GM19452 (cell line): ENCODE measurements around the gene RNF220.
"Not testable (repeated sequence)": the region's sequence is repeated elsewhere in the genome, so short reads cannot be mapped to it uniquely, and the experiment has no call there.

ENCODE experiments used
- ATAC-seq: cut with Tn5 transposase; IDR thresholded peaks from one replicate; pipeline ENCODE4 v1.9.1; 2021; ENCODE audit not compliant: unreplicated experiment

The RNF220 gene

DNA sequence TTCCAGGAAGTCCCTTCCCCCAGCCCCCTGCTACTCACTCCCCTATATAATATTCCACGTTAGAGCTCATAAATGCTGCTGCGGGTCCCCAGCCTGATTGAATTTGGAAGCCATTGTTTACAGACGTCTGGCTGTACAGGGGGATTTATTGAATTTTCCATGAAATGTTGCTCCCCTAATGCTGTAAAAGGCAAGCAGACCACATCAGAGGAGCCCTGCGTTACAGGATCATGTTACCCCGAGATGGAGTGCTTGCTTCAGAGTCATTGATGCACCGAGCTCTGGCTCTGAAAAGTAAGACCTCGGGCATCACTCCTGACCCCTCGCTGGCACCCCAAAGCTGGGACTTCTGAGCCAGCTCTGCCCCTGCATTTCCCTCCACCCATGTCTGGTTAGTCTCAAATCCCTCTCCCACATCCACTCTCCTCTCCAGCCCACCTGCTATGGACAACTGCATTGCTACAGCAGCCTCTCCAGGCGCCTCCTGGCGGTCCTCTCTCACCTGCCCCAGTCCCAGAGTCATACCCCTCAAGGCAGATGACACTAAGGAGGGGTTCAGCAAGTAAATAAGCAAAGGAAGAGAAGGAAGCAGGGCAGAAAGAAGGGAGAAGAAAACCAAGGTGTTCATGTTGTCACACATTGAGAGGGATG is 141.5 kb downstream of the RNF220 start:
- no peak for ATAC-seq

DNA sequence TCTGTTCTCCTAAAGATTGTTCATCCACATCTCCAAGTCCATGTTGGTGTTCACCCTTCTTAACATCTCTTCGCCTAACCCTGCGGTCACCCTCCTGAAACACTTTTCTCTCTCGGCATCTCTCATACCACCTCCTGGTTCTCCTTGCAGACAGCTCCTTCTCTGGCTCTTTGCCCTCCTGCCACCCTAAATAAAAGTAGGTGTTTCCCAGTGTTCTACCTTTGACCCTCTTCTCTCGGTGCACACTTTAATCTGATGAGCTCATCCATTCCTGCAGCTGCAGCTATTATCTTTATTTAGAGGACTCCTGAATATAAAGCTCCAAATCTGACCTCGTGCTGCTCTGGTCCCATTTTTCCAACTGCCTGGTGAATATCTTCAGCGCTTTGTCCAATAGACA is 142.3 kb downstream of the RNF220 start:
- ATAC-seq = no peak

DNA sequence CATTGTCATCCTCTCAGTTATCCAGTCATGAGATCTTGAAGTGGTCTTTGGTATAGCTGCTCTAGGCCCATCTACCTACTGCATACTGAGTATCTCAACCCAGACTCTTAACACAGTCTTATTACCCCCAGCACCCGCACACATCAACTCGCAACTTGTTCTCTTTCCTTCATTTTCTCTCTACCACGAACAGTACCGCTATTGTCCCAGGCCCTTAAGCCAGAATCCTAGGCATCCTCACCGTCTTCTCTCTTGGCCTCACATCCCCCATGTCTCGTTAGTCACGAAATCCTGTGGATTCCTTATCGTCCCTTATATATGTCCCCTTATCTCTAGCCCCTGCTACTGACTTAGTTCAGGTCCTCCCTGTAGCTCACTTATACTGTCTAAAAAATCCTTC is 142.8 kb downstream of the RNF220 start:
- no peak for ATAC-seq

DNA sequence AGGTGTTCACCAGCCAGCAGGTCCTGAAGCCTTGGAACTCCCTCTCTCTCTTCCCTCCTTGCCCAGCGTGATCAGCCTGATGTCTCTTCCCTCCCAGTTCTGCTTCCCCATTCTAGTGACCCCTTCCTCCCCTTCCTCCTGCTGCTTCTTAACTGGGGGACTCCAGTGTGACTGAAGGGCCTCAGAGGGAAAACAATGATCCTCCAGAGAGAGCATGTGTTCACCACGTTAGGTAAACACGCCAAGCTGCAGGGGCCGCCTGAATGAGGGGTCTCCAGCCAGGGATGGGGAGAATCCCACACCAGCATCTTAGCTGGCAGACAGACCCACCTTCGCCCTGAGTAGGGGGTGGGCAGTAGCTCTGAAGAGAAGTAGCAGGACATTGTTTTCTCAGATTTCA is 144.5 kb downstream of the RNF220 start:
- ATAC-seq = no peak

DNA sequence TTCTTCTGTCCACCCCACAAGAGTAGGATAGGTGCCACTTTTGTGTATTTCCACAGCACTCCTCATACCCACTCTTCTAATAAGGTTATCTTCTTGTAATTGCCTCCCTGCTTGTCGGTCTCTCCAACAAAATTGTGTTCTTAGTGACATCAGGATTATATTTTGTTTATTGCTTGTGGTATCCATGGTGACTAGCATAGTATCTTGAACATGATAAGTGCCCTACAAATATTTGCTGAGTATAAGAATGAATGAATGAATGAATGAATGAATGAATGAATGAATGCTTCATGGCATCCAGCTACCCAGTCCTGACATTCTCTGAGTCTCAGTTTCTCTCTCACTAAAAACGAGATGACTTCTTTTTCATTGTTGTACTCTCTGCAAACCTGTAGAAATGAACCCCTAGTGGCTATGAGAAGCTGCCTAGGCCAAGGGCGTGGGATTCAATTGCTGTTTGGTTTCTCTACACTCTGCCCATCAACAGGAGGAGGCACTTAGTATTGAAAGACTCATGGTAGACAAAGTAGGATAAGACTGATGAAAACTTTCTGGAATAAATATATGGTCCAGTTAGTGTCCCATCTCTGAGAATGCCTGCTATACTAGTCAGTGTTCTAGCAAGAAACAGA is 148.2 kb downstream of the RNF220 start:
- no peak for ATAC-seq

DNA sequence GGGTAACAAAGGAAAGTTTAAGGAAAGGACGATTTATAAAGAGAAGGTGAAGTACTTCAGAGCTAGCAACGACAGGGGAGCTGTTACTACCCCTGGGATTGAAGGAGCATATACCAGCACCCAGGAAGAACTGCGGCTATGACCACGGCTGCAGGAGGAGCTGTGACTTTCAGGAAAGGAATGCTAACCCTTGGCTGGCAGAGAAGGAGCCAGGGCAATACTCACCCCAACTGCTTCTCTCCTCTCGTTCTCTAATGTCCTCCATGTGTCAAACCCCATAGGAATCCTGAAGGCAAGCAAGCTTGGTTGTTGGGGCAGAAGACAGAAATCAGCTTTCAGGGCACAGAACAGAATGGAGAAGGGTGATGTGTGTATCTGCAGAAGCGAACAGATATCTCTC is 148.7 kb downstream of the RNF220 start:
- ATAC-seq = no peak

DNA sequence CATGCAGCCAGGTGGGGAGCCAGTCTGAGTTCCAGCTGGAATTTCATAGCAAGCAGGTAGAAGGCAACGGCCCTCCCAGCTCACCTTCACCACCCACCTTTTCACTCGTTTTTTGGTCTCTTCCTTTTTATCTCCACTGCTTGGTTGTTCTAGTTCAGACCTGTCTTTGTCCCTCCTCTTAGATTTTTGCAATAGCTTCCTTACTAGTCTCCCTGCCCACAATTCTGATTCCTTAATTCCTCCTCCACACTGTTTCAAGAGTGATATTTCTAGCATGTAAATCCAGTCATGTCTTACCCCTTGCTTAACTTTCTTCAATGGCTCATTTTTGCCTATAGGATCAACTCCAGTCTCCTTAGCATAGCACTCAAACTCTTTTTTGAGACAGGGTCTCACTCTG is 149.7 kb downstream of the RNF220 start:
- no peak for ATAC-seq

DNA sequence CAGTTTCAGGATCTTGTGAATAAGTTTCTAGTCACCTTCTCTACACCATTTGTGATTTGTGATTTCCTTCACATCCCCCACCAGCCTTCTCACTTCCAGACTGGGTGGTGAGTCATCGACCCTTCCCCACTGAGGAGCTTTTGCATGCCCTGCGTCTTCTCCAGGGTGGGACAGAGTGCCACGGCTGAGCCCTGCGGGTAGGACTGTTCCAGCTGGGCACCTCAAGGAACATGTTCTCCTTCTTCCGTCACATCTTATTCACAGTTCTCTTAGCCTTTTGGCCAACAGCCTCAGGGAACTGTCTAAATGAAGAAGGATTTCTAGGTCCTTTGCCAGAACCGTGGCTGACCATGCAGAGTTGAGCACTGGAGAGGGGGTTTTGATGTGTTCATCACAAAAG is 152.7 kb downstream of the RNF220 start:
- no peak for ATAC-seq

DNA sequence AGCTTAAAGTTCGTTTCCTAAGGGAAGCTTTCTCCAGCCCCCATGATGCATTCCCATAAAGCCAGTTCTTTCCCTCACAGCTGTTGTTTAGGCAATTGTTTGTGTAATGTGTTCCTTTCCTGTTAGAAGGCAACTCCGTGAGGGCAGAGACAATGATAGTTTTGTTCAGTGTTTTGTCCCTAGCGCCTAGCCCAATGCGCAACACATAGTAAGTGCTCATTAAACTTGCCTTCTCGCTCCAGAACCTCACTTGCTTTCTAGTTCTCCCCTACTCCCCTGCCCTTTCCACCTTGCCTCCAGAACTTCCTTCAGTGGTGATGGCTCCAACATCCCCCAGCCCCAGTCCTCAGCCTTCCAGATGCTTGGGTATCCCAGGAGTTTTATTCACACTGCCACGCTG is 153.8 kb downstream of the RNF220 start:
- no peak for ATAC-seq

DNA sequence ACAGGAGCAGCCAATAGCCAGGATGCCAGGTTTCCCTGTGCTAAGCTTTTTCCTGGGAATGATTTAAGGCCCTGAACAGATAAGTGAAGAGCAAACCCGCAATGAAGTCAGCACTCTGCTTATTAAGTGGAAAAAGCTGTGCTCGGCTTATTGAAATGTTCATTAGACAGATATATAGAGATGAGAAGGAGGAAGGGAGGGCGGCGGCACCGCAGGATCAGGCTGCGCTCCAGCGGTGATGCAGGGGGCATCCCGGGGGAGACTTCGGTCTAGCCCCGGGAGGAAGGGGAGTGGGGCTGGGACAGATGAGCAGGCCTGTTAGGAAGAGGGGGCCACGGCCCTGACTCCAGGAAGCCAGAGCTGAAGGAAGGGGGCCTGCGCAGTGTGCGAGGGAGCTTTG is 154.3 kb downstream of the RNF220 start:
- no peak for ATAC-seq

DNA sequence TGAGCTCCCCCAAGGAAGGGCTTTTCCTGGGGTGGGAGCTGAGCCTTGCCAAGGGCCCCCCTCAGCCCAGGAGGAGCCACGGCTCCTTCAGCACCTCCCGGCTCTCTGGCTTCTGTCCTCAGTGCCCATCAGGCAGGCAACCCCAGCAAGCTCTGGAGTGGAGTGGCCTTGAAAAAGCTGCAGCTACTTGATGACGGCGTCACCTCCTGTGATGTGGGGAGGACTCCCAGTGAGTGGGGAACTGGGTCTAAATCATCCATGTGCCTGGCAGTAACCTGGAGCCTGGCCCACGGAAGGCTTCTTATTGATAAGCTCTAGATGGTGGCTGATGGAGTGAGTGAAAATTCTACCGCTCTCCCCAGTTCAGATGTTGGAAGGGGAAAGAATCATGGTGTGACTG is 154.9 kb downstream of the RNF220 start:
- no peak for ATAC-seq

DNA sequence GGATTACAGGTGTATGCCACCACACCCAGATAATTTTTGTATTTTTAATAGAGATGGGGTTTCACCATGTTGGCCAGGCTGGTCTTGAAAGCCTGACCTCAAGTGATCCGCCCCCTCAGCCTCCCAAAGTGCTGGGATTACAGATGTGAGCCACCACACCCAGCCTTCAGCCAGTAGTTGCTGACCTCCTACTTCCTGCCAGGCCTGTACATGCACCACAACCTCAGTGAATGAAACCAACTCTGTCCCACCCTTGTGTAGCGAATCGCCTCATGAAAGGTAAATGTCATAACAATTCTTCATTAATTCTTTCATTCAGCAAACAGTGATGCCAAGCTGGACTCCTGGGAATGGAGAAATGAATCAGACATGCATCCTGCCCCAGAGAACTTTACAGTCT is 155.6 kb downstream of the RNF220 start:
- ATAC-seq = not testable (repeated sequence)

DNA sequence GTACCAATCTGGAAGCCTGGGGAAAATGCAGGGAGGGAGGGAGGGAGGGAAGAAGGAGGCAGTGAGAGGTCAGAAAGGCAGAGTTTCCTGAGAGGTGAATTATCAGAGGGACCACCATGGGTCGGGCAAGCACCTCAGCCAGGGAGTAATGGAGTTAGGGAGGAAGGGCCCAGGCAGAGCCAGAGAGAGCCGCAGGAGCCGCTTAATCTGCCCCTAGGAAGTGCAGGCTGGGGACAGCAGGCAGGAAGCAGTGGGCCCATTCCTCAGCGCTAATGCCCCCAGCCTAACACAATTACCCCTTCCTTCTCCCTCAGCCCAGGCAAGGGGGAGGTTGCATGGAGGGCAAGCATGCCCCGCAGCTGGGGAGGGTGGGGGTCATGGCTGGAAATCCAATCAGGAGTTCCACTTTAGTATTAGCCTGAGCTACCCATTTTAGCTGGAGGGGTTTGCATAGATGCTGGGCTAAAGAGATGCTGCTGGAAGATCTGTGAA is 160.2 kb downstream of the RNF220 start:
- ATAC-seq = no peak

DNA sequence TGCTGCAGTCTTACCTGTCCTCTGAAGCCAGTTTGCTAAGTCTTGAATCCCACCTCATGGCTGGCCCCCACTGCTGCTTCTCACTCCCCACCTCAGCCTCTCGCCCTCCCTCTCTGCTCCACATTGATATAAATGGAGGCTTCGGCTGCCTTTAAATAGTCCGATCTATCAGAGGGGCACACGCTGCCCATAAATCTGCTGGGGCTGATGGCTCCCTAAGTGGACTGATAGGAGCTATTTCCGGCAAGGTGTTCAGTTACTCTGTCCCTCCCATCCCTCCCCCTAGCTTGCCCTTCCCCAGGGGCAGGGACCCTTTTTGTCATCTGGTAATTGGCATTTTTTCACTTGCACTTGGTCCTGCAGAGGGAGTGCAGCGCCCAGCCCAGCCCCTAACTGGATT is 160.8 kb downstream of the RNF220 start:
- ATAC-seq = no peak

DNA sequence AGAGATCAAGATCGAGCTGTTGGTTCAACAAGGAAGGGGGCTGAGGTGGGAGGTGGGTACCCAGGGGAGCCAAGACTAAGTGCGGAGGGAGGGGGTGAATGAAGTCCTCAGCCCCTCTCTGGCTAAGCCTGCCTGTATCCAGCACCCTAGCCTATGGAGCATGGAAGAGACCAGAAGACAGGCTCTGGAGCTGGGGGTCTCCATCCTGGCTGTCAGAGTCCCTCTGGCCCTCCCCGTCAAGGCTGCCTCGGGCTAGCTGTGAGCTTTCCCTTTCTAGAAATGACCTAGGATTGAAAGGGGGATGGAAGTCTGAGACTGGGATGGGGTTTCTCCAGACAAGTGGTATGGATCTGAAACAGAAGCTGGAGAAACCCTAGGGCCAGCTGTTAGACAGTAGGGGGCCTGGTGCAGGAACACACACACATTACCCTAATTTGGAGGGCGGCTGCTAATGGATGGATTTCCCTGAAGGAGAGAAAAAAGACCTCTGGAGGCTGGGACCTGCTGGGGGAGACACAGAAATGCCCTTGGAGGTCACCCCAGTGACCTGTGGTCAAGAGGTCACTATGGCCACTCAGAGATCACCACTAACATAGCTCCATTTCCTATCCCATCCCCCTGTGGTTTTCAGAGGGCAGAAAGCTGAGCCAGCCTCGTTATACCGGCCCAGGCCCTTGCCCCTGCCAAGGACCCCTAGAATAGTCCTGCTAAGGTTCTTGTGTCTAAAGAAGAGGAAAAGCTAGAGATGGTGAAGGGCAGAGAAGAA is 161.4 kb downstream of the RNF220 start:
- no peak for ATAC-seq

DNA sequence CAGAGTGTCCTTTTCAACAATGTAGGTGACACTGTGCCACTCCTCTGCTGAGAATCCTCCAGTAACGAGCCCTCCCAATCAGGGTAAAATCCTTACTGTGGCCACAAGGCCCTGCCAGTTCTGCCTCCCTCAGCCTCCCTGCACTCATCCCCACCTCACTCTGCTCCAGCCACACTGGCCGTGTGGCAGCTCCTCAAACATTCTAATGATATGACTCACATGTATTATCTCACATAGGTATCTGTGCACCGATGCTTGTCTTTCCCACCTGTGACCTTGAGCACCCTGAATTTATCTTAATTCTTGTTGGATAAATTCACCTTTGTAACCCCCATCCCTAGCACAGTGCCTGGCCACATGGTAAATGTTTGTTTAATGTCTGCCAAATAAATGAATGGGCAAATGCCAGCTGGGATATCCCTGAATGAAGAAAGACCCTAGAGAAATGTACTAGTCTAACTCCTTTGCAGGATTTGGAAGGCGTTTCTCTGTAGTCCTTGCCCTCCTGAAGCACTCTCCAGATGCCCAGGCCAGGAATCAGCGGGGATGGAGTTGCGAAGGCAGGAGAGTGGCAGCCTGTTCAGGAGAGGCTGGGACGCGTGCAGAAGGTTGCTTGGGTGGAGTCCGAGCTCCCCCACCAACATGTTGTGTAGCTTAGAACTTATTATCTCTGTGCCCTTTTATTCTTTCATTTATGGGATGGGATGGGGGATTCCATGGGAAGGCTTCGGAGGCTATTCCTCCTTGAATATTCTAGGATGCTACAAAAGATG is 163.3 kb downstream of the RNF220 start:
- ATAC-seq = no peak

DNA sequence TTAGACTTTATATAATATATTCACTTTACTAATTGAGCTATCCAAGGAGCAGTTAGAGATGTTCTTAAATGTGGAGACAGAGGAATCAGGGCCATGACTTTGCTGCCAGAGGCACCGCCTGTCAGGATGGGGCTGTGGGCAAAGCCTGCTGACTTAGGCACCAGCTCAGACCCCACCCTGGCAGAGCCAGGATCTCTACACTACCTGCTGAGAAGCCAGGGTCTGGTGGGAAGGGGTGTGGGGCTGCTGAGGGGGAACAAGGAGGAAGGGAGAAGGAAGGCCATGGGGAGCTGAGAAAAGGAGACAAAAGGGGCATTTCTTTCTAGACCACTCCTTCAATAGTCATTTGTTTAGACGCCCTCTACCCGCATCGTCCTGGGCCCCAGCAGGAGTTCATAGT is 164.4 kb downstream of the RNF220 start:
- no peak for ATAC-seq

DNA sequence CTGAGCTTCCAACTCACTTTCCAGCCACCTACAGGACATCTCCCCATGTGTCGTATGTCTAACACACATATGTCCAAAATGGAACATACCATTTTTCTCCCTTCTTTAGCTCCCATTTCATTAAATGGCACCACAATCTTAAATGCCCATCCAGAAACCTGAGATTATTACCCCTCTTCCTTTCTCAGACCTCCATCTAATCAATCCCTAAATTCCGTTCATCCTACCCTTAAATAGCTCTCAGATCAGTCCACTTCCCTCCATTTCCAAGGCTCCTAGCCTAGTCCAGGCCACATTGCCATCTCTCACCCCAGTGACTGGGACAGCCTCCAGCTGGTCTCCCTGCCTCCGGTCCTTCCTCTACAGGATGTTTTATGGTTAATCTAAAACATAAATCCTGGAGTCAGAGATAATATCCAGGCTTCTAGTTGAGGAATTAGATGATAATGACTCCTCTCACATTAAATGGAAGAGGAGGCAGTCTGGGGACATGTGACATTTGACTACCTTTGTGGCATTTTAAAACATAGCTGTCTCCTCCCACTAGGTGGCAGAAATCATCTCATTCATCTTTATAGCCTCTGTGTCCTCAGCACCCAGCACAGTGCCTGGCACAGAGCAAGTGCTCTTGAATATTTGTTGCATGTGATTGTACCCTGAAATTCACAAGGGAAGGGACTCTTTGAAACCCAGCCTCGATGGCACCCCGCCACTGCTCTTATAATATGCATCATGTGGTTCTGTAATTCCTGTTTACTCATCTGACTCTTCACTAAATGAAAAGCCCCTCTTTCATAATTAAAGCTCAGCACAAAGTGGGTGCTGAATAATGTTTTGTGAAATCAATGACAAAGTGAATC is 166.9 kb downstream of the RNF220 start:
- ATAC-seq = no peak

DNA sequence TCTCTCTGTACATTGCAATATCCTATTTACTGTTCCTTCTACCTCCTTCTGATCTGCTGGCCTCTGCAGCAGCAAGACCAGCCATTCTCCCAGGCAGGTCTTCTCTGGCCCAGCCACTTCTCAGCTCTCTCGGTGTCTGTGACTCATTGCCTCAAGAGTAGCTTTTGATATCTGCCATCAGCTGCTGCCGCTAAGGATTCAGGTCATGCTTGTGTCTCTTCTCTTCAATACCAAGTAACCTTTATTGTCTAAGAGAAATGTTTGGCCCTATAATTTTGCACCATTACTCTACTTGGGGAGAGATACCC is 167.5 kb downstream of the RNF220 start:
- ATAC-seq = no peak

DNA sequence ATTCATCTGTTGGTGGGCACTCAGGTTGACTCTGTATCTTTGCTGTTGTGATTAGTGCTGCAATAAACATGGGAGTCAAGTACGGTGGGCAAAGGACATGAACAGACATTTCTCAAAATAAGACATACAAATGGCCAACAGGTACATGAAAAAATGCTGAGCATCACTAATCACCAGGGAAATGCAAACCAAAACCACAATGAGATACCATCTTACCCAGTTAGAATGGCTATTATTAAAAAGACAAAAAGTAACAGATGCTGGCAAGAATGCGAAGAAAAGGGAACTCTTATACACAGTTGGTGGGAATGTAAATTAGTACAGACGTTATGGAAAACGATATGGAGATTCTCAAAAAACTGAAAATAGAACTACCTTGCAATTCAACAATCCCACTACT is 170.3 kb downstream of the RNF220 start:
- ATAC-seq = no peak
